ENCODE measurements around the gene ARHGEF6.

DNA sequence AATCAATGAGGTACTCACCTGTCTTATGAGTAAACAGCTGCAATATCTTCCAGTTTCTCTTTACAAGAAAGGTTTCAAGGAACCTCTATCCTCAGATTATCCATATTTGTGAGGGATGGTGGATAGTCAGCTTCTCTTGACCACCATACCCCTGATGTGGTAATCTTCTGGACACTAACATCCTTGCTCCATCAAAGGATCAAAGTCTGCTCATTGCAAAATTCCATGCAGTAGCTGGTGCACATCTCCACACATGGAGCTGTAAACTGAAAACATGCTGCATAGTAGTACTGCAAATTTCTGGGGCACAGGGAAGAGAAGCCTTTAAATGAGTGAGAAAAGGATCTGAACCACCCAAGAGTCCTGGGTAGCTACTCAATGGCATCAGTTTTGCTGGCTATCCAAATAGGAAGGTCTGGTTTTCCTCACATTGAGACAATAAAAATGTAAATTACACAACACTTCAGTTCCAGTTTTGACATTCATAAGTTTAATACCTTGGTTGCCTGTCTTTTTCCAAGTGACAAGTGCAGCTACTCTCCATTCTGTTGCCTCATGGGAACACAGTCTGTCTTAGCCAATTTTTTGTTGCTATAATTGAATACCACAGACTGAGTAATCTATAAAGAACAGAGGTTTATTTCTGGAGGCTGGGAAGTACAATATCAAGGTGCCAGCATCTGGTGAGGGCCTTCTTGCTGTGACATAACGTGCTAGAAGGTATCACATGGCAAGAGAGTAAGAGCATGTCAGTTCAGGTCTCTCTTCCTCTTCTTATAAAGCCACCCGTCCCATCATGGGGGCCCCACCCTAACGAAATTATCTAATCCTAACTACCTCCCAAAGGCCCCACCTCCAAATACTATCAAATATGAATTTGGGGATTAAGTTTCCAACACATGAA, 34.4 kb upstream of the ARHGEF6 start:
- TF ChIP-seq, protein P1, sequence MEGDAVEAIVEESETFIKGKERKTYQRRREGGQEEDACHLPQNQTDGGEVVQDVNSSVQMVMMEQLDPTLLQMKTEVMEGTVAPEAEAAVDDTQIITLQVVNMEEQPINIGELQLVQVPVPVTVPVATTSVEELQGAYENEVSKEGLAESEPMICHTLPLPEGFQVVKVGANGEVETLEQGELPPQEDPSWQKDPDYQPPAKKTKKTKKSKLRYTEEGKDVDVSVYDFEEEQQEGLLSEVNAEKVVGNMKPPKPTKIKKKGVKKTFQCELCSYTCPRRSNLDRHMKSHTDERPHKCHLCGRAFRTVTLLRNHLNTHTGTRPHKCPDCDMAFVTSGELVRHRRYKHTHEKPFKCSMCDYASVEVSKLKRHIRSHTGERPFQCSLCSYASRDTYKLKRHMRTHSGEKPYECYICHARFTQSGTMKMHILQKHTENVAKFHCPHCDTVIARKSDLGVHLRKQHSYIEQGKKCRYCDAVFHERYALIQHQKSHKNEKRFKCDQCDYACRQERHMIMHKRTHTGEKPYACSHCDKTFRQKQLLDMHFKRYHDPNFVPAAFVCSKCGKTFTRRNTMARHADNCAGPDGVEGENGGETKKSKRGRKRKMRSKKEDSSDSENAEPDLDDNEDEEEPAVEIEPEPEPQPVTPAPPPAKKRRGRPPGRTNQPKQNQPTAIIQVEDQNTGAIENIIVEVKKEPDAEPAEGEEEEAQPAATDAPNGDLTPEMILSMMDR (conservative IDR thresholded peaks at IDR 0.05; ENCODE audit: low read length), result no peak
- TF ChIP-seq EZH2phosphoT487 (IDR thresholded peaks at IDR 0.05; ENCODE audit: borderline replicate concordance, low read depth, low read length), result no peak
